ENCODE results near the gene RNF157.

The RNF157 gene

GRCh38 chr17:76160896-76161528 is 79.3 kb downstream of the RNF157 start:
- ChIA-PET CTCF (no interaction called here), POLR2A (no interaction called here)
- TF ChIP-seq BHLHE40 (IDR thresholded peaks at IDR 0.05; ENCODE audit: borderline replicate concordance) (no peak), SP1 (IDR thresholded peaks at IDR 0.05) (no peak), CTBP1 (IDR thresholded peaks at IDR 0.05; ENCODE audit: borderline replicate concordance) (no peak), NFRKB (IDR thresholded peaks at IDR 0.05) (no peak), FOXM1 (IDR thresholded peaks at IDR 0.05; ENCODE audit: borderline replicate concordance) (no peak), LEF1 (IDR thresholded peaks at IDR 0.05; ENCODE audit: borderline replicate concordance) (no peak), ARNT (IDR thresholded peaks at IDR 0.05) (no peak), L3MBTL2 (conservative IDR thresholded peaks at IDR 0.05) (no peak), TARDBP (IDR thresholded peaks at IDR 0.05) (no peak), PKNOX1 (IDR thresholded peaks at IDR 0.05) (no peak), ELF4 (IDR thresholded peaks at IDR 0.05) (no peak), HDGF (IDR thresholded peaks at IDR 0.05; ENCODE audit: borderline replicate concordance) (no peak), FOXA1 (IDR thresholded peaks at IDR 0.05) (no peak), ZNF384 (IDR thresholded peaks at IDR 0.05) (no peak), FOXK2 (IDR thresholded peaks at IDR 0.05) (no peak), SUZ12 (IDR thresholded peaks at IDR 0.05) (no peak)
- DNase-seq (ENCODE audit: extremely low spot score) = no peak

GRCh38 chr17:76159157-76159556 is 81.1 kb downstream of the RNF157 start:
- TF ChIP-seq FOXA1 (IDR thresholded peaks at IDR 0.05) = no peak
- no peak for TF ChIP-seq CTBP1 (IDR thresholded peaks at IDR 0.05; ENCODE audit: borderline replicate concordance)
- TF ChIP-seq BHLHE40 (IDR thresholded peaks at IDR 0.05; ENCODE audit: borderline replicate concordance) = no peak
- no peak for TF ChIP-seq FOXM1 (IDR thresholded peaks at IDR 0.05; ENCODE audit: borderline replicate concordance)
- CTCF ChIA-PET = interaction anchor here (1.3 kb wide), 1 partner anchor 23 kb away, joined by 4 read pairs; no protein-coding TSS in a partner anchor
- POLR2A ChIA-PET = no interaction called here
- DNase-seq (ENCODE audit: extremely low spot score) = no peak

GRCh38 chr17:76157759-76158158 is 82.5 kb downstream of the RNF157 start:
- POLR2A ChIA-PET = no interaction called here
- CTCF ChIA-PET = interaction anchor here (1.0 kb wide), 2 partner anchors 14 to 24 kb away, joined by 3 to 4 read pairs; no protein-coding TSS in a partner anchor
- TF ChIP-seq LEF1 (IDR thresholded peaks at IDR 0.05; ENCODE audit: borderline replicate concordance) (no peak), ZNF384 (IDR thresholded peaks at IDR 0.05) (no peak), BHLHE40 (IDR thresholded peaks at IDR 0.05; ENCODE audit: borderline replicate concordance) (no peak), NFRKB (IDR thresholded peaks at IDR 0.05) (no peak), SUZ12 (IDR thresholded peaks at IDR 0.05) (no peak), HDGF (IDR thresholded peaks at IDR 0.05; ENCODE audit: borderline replicate concordance) (no peak), SP1 (IDR thresholded peaks at IDR 0.05) (no peak), FOXA1 (IDR thresholded peaks at IDR 0.05) (no peak), ARNT (IDR thresholded peaks at IDR 0.05) (no peak), L3MBTL2 (conservative IDR thresholded peaks at IDR 0.05) (no peak), FOXM1 (IDR thresholded peaks at IDR 0.05; ENCODE audit: borderline replicate concordance) (no peak), TARDBP (IDR thresholded peaks at IDR 0.05) (no peak), FOXK2 (IDR thresholded peaks at IDR 0.05) (no peak), ELF4 (IDR thresholded peaks at IDR 0.05) (no peak), PKNOX1 (IDR thresholded peaks at IDR 0.05) (no peak), CTBP1 (IDR thresholded peaks at IDR 0.05; ENCODE audit: borderline replicate concordance) (no peak)
- no peak for DNase-seq (ENCODE audit: extremely low spot score)

- DNase-seq (ENCODE audit: extremely low spot score) = no peak
- TF ChIP-seq ARNT (IDR thresholded peaks at IDR 0.05) (no peak), ELF4 (IDR thresholded peaks at IDR 0.05) (no peak), L3MBTL2 (conservative IDR thresholded peaks at IDR 0.05) (no peak), PKNOX1 (IDR thresholded peaks at IDR 0.05) (no peak), ZNF384 (IDR thresholded peaks at IDR 0.05) (no peak), FOXA1 (IDR thresholded peaks at IDR 0.05) (no peak), LEF1 (IDR thresholded peaks at IDR 0.05; ENCODE audit: borderline replicate concordance) (no peak), CTBP1 (IDR thresholded peaks at IDR 0.05; ENCODE audit: borderline replicate concordance) (no peak), FOXK2 (IDR thresholded peaks at IDR 0.05) (no peak), NFRKB (IDR thresholded peaks at IDR 0.05) (no peak), TARDBP (IDR thresholded peaks at IDR 0.05) (no peak), FOXM1 (IDR thresholded peaks at IDR 0.05; ENCODE audit: borderline replicate concordance) (no peak), BHLHE40 (IDR thresholded peaks at IDR 0.05; ENCODE audit: borderline replicate concordance) (no peak), SUZ12 (IDR thresholded peaks at IDR 0.05) (no peak), SP1 (IDR thresholded peaks at IDR 0.05) (no peak), HDGF (IDR thresholded peaks at IDR 0.05; ENCODE audit: borderline replicate concordance) (no peak)
- POLR2A ChIA-PET = no interaction called here
- CTCF ChIA-PET = no interaction called here
Measured at GRCh38 chr17:76156662-76156991, 83.7 kb downstream of the RNF157 start.

- ChIA-PET CTCF (no interaction called here), POLR2A (no interaction called here)
- DNase-seq (ENCODE audit: extremely low spot score) = no peak
- TF ChIP-seq FOXM1 (IDR thresholded peaks at IDR 0.05; ENCODE audit: borderline replicate concordance) = no peak
Measured at GRCh38 chr17:76155988-76156661, 84.2 kb downstream of the RNF157 start.

Data from HEK293T (cell line).